ENCODE data around the gene RFNG. TPM values are rescaled to one million over a fixed set of nuclear protein-coding genes. Genes with fewer than 3 reads are reported as not detected.

The RFNG gene
- total RNA-seq, 1 donor from 2014 or later = 40.2 TPM

DNA sequence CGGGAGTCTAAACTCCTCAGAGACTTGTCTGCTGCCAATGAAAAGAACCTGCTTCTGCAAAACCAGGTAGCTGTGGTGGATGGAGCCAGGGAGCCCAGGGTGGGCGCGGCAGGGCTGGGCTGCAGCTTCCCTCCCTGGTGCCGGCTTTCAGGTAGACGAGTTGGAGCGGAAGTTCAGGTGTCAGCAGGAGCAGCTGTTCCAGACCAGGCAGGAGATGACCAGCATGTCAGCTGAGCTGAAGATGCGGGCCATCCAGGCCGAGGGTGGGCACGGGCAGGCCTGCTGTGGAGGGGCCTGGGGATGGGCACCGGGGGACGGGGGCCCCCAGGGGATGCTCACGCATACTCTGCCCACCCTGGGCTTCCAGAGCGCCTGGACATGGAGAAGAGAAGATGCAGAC is 23.4 kb downstream of the RFNG start:
- no peaks in the 10 kb centered on the region for H4K20me1 ChIP-seq (ENCODE audit: insufficient read depth, low read length)
- H3K27ac Mint-ChIP-seq (ENCODE audit: unreplicated experiment) = no peak overlapping the region
- TF ChIP-seq, protein P1, sequence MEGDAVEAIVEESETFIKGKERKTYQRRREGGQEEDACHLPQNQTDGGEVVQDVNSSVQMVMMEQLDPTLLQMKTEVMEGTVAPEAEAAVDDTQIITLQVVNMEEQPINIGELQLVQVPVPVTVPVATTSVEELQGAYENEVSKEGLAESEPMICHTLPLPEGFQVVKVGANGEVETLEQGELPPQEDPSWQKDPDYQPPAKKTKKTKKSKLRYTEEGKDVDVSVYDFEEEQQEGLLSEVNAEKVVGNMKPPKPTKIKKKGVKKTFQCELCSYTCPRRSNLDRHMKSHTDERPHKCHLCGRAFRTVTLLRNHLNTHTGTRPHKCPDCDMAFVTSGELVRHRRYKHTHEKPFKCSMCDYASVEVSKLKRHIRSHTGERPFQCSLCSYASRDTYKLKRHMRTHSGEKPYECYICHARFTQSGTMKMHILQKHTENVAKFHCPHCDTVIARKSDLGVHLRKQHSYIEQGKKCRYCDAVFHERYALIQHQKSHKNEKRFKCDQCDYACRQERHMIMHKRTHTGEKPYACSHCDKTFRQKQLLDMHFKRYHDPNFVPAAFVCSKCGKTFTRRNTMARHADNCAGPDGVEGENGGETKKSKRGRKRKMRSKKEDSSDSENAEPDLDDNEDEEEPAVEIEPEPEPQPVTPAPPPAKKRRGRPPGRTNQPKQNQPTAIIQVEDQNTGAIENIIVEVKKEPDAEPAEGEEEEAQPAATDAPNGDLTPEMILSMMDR (IDR thresholded peaks at IDR 0.05; ENCODE audit: insufficient read depth, low read depth, low read length) = no peak
- TF ChIP-seq EZH2 (IDR thresholded peaks at IDR 0.05; ENCODE audit: insufficient read depth, low read length) = no peak
- H3K4me3 Mint-ChIP-seq (ENCODE audit: unreplicated experiment) = no peak overlapping the region
- no peak overlapping the region for H2AFZ ChIP-seq (ENCODE audit: low read depth, low read length)
- H3K27ac ChIP-seq (ENCODE audit: low read depth, low read length) = no peak overlapping the region
- peaks cover 8% of the 10 kb centered on the region for H3K27me3 Mint-ChIP-seq (ENCODE audit: low read depth, unreplicated experiment)
- H3K4me1 ChIP-seq (ENCODE audit: insufficient read depth, low read length) = peaks cover 20% of the 10 kb centered on the region
- H3K36me3 Mint-ChIP-seq (ENCODE audit: low read depth, unreplicated experiment) = peaks cover 1% of the 10 kb centered on the region
- no peaks in the 10 kb centered on the region for H3K4me1 Mint-ChIP-seq (ENCODE audit: low read depth, unreplicated experiment)
- H3K27me3 ChIP-seq (ENCODE audit: insufficient read depth, low read length) = no peaks in the 10 kb centered on the region
- FAIRE-seq (no peak), DNase-seq (ENCODE audit: low read depth) (no peak)
- no peaks in the 10 kb centered on the region for H3K9me3 Mint-ChIP-seq (ENCODE audit: unreplicated experiment)
- H3K79me2 ChIP-seq (ENCODE audit: insufficient read depth, low read length) = no peaks in the 10 kb centered on the region
- H3K36me3 ChIP-seq (ENCODE audit: insufficient read depth, low read length) = no peaks in the 10 kb centered on the region
- no peak overlapping the region for H3K4me2 ChIP-seq (ENCODE audit: low read length)
- no peak overlapping the region for H3K9ac ChIP-seq (ENCODE audit: low read length)
- no peak overlapping the region for H3K4me3 ChIP-seq (ENCODE audit: insufficient read depth, low read depth, low read length)
- no peaks in the 10 kb centered on the region for H3K9me3 ChIP-seq (ENCODE audit: insufficient read depth, low read depth, low read length)

DNA sequence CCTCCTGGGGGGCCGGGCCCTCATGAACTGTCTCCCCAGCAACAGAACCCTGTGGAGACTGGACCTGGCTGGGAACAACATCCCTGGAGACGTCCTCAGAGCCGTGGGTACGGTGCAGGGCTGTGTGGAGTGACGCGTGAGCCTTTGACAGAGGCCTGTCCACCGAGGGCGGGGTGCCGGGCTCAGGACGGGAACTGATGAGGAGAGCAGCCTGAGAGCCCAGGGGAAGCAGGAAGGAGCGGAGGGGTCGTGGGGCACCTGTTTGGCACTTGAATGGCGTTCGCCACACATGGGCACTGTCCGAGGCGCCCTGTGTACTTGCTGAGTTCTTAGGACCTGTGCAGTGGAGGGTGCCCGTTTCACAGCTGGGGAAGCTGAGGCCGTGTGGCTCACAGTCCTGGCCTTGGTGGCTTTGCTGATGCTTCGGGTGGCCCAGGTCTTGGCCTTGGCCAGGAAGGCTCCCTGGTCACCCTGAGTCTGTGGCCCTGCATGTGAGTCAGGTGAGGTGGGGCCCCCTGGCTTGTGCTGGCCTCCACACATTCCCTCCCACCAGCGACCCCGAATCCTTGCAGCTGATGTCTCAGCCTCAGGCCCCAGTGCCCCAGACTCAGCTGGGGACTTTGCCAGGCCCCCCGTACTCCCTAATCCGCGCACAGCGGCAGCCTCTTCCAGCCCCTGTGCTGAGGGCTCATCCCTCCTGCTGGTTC is 26.1 kb downstream of the RFNG start:
- Mint-ChIP-seq H3K27me3 (ENCODE audit: low read depth, unreplicated experiment) (peaks cover 8% of the 10 kb centered on the region), H3K4me3 (ENCODE audit: unreplicated experiment) (no peak overlapping the region), H3K27ac (ENCODE audit: unreplicated experiment) (no peak overlapping the region), H3K4me1 (ENCODE audit: low read depth, unreplicated experiment) (no peaks in the 10 kb centered on the region), H3K9me3 (ENCODE audit: unreplicated experiment) (no peaks in the 10 kb centered on the region), H3K36me3 (ENCODE audit: low read depth, unreplicated experiment) (peaks cover 1% of the 10 kb centered on the region)
- peaks cover 15% of the 10 kb centered on the region for H4K20me1 ChIP-seq (ENCODE audit: insufficient read depth, low read length)
- no peak overlapping the region for H3K4me2 ChIP-seq (ENCODE audit: low read length)
- no peak for TF ChIP-seq EZH2 (IDR thresholded peaks at IDR 0.05; ENCODE audit: insufficient read depth, low read length)
- TF ChIP-seq, protein P1 (IDR thresholded peaks at IDR 0.05; ENCODE audit: insufficient read depth, low read depth, low read length) = no peak
- DNase-seq (ENCODE audit: low read depth) (no peak), FAIRE-seq (no peak)
- no peak overlapping the region for H3K9ac ChIP-seq (ENCODE audit: low read length)
- H3K36me3 ChIP-seq (ENCODE audit: insufficient read depth, low read length) = no peaks in the 10 kb centered on the region
- peaks cover 9% of the 10 kb centered on the region for H3K79me2 ChIP-seq (ENCODE audit: insufficient read depth, low read length)
- no peaks in the 10 kb centered on the region for H3K9me3 ChIP-seq (ENCODE audit: insufficient read depth, low read depth, low read length)
- H3K27ac ChIP-seq (ENCODE audit: low read depth, low read length) = no peak overlapping the region
- no peak overlapping the region for H2AFZ ChIP-seq (ENCODE audit: low read depth, low read length)
- no peaks in the 10 kb centered on the region for H3K27me3 ChIP-seq (ENCODE audit: insufficient read depth, low read length)
- H3K4me3 ChIP-seq (ENCODE audit: insufficient read depth, low read depth, low read length) = no peak overlapping the region
- H3K4me1 ChIP-seq (ENCODE audit: insufficient read depth, low read length) = peaks cover 24% of the 10 kb centered on the region

DNA sequence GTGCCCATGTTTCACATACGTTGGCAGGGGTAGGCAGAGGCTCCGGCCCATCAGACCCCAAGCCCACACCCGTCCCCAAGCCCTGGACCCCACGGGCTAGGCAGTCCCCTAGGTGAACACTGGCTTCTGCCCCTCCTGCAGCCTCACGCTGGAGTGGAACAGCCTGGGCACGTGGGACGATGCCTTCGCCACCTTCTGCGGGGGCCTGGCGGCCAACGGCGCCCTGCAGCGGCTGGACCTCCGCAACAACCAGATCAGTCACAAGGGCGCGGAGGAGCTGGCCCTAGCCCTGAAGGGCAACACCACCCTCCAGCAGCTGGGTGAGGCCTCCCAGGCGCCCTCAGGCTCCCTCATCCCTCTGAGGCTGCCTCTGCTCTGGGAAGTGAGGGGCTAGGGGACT is 26.8 kb downstream of the RFNG start:
- Histone ChIP-seq H3K9me3 (ENCODE audit: insufficient read depth, low read depth, low read length) (no peaks in the 10 kb centered on the region), H2AFZ (ENCODE audit: low read depth, low read length) (no peak overlapping the region), H3K4me3 (ENCODE audit: insufficient read depth, low read depth, low read length) (no peak overlapping the region), H3K4me2 (ENCODE audit: low read length) (no peak overlapping the region), H3K79me2 (ENCODE audit: insufficient read depth, low read length) (peaks cover 15% of the 10 kb centered on the region), H3K27me3 (ENCODE audit: insufficient read depth, low read length) (no peaks in the 10 kb centered on the region), H3K27ac (ENCODE audit: low read depth, low read length) (no peak overlapping the region), H3K4me1 (ENCODE audit: insufficient read depth, low read length) (peaks cover 23% of the 10 kb centered on the region), H3K9ac (ENCODE audit: low read length) (no peak overlapping the region), H3K36me3 (ENCODE audit: insufficient read depth, low read length) (no peaks in the 10 kb centered on the region), H4K20me1 (ENCODE audit: insufficient read depth, low read length) (peaks cover 22% of the 10 kb centered on the region)
- TF ChIP-seq, protein P1 (IDR thresholded peaks at IDR 0.05; ENCODE audit: insufficient read depth, low read depth, low read length) = no peak
- no peak for TF ChIP-seq EZH2 (IDR thresholded peaks at IDR 0.05; ENCODE audit: insufficient read depth, low read length)
- Mint-ChIP-seq H3K27ac (ENCODE audit: unreplicated experiment) (no peak overlapping the region), H3K4me1 (ENCODE audit: low read depth, unreplicated experiment) (no peaks in the 10 kb centered on the region), H3K4me3 (ENCODE audit: unreplicated experiment) (no peak overlapping the region), H3K9me3 (ENCODE audit: unreplicated experiment) (no peaks in the 10 kb centered on the region), H3K36me3 (ENCODE audit: low read depth, unreplicated experiment) (peaks cover 1% of the 10 kb centered on the region), H3K27me3 (ENCODE audit: low read depth, unreplicated experiment) (peaks cover 8% of the 10 kb centered on the region)
- DNase-seq (ENCODE audit: low read depth) = no peak
- FAIRE-seq = no peak
